Stimulated activated CD8-positive, alpha-beta memory T cell treated with anti-CD3 and anti-CD28 coated beads, Interleukin-15, amount 100 ng/mL, for 4 hours (primary cell): ENCODE results near the gene TRIO.

Experiments
- DNase-seq, 2 donors: peaks; one replicate each; pipeline ENCODE4 v3.0.0-alpha.2; 2020; ENCODE audit warnings: low read depth in 2 of 2

Gene TRIO

DNA sequence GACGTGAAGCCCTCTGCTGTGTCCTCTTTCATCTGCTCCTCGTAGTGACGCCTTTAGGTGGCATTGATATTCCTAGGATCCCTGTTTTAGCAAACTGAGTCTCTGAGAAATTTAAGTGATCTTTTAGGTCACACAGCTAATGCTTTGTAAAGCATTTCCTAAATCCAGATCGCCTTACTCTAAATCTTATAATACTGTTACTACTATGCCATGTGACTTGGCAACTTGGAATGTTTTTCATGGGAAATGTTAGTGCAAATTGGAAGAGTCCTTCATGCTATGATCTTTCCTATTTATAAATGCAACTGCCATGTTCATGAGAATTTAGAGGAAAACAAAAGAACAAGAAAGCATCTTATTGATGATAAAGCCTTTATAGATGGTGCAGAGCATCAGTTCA lies 212.2 kb downstream of the TRIO start:
- DNase-seq, result no peak

GRCh38 chr5:14356305-14356704 lies 213.2 kb downstream of the TRIO start:
- DNase-seq, result no peak

DNA sequence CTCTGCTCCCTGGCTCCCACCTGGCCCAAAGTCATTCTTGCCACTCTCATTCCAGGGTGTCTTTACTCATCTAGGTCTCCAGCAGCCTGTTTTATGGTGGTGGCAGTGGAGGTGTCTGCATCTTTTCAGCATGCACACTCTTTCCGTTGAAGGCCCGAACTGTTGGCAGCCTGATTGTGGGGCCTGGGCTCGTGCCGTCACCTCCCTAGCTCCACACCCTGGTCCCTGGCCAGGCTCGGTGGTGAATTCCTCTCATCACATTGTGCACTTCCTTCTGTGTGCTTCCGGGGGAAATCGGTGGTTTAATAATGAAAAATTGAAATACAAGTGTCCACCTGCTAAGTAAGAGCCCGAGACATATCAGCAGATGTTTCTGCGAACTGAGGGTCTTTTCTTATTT lies 214.3 kb downstream of the TRIO start:
- DNase-seq, result no peak

DNA sequence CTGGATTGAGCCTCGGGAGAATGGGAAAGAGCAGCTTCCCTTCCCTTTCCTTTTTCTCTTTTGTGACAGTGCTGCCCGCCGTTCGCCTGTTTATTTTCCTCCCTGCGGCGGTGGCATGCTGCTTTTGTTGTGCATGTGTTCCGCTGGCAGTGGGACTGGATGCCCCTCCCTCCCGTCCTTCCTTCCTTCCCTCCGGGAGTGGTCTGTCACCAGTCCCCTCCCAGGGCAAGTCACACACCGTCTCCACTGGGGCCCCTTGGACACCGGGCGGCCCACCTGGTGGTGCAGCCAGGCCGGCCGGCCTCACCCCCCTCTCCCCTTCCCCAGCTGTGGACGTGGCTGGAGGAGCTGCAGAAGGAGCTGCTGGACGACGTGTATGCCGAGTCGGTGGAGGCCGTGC lies 214.7 kb downstream of the TRIO start:
- DNase-seq, result no peak

- DNase-seq, result no peak
These were observed 215.4 kb downstream of the TRIO start for GRCh38 chr5:14358536-14358935.

GRCh38 chr5:14359069-14360043 lies 216.2 kb downstream of the TRIO start:
- DNase-seq, result no peak

GRCh38 chr5:14362491-14362890 lies 219.3 kb downstream of the TRIO start:
- DNase-seq, result no peak

DNA sequence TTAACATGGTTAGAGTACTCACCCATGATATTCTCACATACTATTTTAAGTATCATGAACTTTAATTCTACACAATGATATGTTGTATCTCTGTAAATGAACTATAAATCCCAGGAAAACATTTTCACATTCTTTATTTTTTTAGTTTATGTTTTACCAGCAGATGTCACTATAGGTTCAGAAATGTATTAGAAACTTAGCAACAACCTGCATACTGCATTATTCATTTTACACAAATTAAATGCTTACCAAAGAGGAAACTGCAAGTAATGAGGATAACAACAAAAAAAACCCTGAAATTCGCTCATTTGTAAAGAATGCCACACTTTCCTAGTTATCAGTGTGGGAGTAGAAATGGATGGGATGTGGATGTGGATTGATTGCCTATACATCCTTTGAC lies 221.0 kb downstream of the TRIO start:
- DNase-seq, result no peak

GRCh38 chr5:14364576-14365472 lies 221.7 kb downstream of the TRIO start:
- no peak for DNase-seq

- DNase-seq, result no peak
These were observed 222.8 kb downstream of the TRIO start for GRCh38 chr5:14365831-14366430.

- no peak for DNase-seq
These were observed 223.6 kb downstream of the TRIO start for GRCh38 chr5:14366763-14367162.

GRCh38 chr5:14367364-14367763 lies 224.2 kb downstream of the TRIO start:
- no peak for DNase-seq

DNA sequence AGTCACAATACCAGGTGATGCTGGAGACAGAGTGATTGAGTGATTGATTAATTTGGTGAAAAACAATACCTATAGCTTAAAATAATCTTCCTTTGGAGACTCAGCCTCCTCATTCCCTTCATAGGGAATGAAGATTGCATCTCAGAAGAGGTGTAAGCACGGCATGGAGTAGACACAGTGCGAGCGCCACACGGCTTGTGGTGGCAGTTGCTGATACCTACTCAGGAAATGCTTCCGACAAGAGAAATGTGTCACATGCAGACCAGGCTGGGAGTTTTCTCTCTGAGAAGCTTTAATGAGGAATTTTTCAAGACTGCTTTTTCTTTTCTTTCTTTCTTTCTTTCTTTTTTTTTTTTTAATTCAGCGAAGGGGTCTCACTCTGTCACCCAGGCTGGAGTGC lies 226.6 kb downstream of the TRIO start:
- DNase-seq, result no peak

- no peak for DNase-seq
These were observed 227.2 kb downstream of the TRIO start for GRCh38 chr5:14370386-14370785.

GRCh38 chr5:14373685-14374084 lies 230.5 kb downstream of the TRIO start:
- DNase-seq, result no peak

- no peak for DNase-seq
These were observed 231.0 kb downstream of the TRIO start for GRCh38 chr5:14374100-14374499.

DNA sequence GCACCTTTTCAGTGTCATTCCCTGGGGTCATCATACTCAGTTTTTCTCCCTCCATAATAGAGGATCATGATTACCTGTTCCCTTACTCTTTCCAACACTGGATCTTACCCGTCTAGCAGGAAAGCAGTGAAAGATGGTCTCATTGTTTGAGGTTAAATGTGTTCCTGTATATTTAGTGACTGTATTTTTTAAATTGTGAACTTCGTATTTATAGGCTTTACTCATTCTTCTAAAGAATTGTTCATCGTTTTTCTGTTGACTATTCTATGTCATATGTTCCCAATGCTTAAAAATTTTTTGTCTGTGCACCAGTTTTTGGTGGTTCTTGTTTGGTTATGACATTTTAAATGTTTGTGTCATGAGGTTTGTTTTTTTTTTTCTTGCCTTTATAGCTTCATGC lies 233.6 kb downstream of the TRIO start:
- DNase-seq, result no peak

GRCh38 chr5:14379739-14380497 lies 236.8 kb downstream of the TRIO start:
- DNase-seq, result no peak

- no peak for DNase-seq
These were observed 237.6 kb downstream of the TRIO start for GRCh38 chr5:14380712-14381111.

- DNase-seq, result no peak
These were observed 239.5 kb downstream of the TRIO start for GRCh38 chr5:14382640-14383039.

DNA sequence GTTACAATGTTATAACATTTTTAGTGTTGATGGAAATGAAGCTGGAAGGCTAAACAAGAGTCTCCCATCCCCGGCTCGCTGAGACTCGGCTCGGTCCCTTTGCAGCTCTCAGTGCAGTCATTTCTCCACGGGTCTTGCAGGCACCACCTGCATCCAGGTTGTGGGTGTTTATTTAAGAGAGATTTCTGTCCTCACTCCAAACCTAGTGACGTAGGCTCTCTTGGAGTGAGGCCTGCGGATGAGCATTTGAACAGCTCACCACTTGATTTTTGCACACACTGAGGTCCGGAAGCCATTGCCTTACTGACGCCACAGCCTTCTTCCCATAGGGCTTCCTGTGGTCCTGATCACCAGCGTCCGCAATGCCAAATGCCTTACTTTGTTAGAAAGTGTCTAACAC lies 240.8 kb downstream of the TRIO start:
- no peak for DNase-seq

GRCh38 chr5:14385019-14385418 lies 241.9 kb downstream of the TRIO start:
- DNase-seq, result no peak
